A549 (cell line): Measurements from ENCODE around the gene TMEM179.

Source experiments
- CEBPB ChIP-seq, 2 experiments: fragments of >200 bp in 1 of 2; sonication (Bioruptor Twin) in 1 of 2; formaldehyde crosslinking in 1 of 2; IDR thresholded peaks; 2 replicates each; pipeline ENCODE4 v1.6.1; 2012 to 2016
- CHD4 ChIP-seq: fragments of 200-600 bp; sonication (generic); IDR thresholded peaks from 2 replicates; pipeline ENCODE4 v1.6.1; 2016; ENCODE audit warnings: antibody characterized with exemption, mild to moderate bottlenecking, borderline replicate concordance
- CTCF ChIP-seq: fragments of >200 bp; sonication (Bioruptor Twin); formaldehyde crosslinking; IDR thresholded peaks from 3 replicates; pipeline ENCODE4 v1.5.1; 2016
- JUNB ChIP-seq: fragments of >200 bp; sonication (Bioruptor Twin); formaldehyde crosslinking; IDR thresholded peaks from 2 replicates; pipeline ENCODE4 v1.6.1; 2016
- MAFK ChIP-seq: fragments of 450-650 bp; IDR thresholded peaks from 2 replicates; pipeline ENCODE4 v1.6.1; 2014; ENCODE audit not compliant: partially characterized antibody
- MYC ChIP-seq: IDR thresholded peaks from 2 replicates; pipeline ENCODE4 v1.6.1; 2012; ENCODE audit warnings: mild to moderate bottlenecking, inconsistent platforms, low read length, improper control_type of control experiment, borderline replicate concordance
- NR3C1 ChIP-seq: fragments of >200 bp; sonication (Bioruptor Twin); formaldehyde crosslinking; IDR thresholded peaks from 3 replicates; pipeline ENCODE4 v1.6.1; 2017
- POLR2A ChIP-seq: IDR thresholded peaks from 2 replicates; pipeline ENCODE4 v1.6.1; 2012; ENCODE audit warnings: mild to moderate bottlenecking, low read length
- RFX5 ChIP-seq: fragments of 450-650 bp; IDR thresholded peaks from 2 replicates; pipeline ENCODE4 v1.7.1; 2014; ENCODE audit warnings: antibody characterized with exemption, mild to moderate bottlenecking, moderate library complexity
- ZSCAN20 ChIP-seq: fragments of 250-450 bp; sonication (Bioruptor Pico); IDR thresholded peaks from 2 replicates; pipeline ENCODE4 v1.8.0; 2022; ENCODE audit warnings: mild to moderate bottlenecking, moderate library complexity

GRCh38 chr14:104578321-104578720, 26.3 kb downstream of the TMEM179 start:
- TF ChIP-seq MAFK: no peak
- TF ChIP-seq CTCF: no peak
- no peak for TF ChIP-seq NR3C1
- TF ChIP-seq MYC: no peak
- no peak for TF ChIP-seq POLR2A
- TF ChIP-seq RFX5: no peak
- TF ChIP-seq ZSCAN20 (CRISPR knock-in tag): no peak
- TF ChIP-seq CHD4: no peak
- no peak for TF ChIP-seq JUNB
- no peak for TF ChIP-seq CEBPB (IDR thresholded peaks at IDR 0.05)
